ENCODE results near the gene EHMT2. TPM values are rescaled to one million over a fixed set of nuclear protein-coding genes. Genes with fewer than 3 reads are reported as not detected.
"Not testable (repeated sequence)": the region's sequence is repeated elsewhere in the genome, so short reads cannot be mapped to it uniquely, and the experiment has no call there.

The EHMT2 gene
- total and polyA plus RNA-seq, 7 donors = 6.8 to 20.8 (median 8.4) TPM

DNA sequence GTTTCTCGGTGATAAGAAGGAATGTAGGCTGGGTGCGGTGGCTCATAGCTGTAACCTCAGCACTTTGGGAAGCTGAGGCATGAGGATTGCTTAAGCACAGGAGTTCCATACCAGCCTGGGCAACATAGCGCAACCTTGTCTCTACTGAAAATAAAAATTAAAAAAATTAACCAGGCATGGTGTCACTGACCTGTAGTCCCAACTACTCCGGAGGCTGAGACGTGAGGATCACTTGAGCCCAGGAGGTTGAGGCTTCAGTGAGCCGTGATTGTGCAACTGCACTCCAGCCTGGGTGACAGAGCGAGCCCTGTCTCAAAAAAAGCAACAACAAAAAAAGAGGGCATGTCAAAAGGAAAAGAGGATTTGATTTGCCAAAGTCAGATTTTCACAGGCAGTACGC, 38.8 kb downstream of the EHMT2 start:
- TF ChIP-seq, protein P1, sequence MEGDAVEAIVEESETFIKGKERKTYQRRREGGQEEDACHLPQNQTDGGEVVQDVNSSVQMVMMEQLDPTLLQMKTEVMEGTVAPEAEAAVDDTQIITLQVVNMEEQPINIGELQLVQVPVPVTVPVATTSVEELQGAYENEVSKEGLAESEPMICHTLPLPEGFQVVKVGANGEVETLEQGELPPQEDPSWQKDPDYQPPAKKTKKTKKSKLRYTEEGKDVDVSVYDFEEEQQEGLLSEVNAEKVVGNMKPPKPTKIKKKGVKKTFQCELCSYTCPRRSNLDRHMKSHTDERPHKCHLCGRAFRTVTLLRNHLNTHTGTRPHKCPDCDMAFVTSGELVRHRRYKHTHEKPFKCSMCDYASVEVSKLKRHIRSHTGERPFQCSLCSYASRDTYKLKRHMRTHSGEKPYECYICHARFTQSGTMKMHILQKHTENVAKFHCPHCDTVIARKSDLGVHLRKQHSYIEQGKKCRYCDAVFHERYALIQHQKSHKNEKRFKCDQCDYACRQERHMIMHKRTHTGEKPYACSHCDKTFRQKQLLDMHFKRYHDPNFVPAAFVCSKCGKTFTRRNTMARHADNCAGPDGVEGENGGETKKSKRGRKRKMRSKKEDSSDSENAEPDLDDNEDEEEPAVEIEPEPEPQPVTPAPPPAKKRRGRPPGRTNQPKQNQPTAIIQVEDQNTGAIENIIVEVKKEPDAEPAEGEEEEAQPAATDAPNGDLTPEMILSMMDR (IDR thresholded peaks at IDR 0.05) = no peak
- Histone ChIP-seq H3K27me3 (ENCODE audit: insufficient read depth in 3 of 3, low read length in 2 of 3) (no peaks in the 10 kb centered on the region), H3K4me3 (no peak overlapping the region), H3K36me3 (ENCODE audit: insufficient read depth in 1 of 2, low read depth in 1 of 2) (peaks cover 5 to 46% of the 10 kb centered on the region in 2 donors), H3K4me1 (peaks cover 9% of the 10 kb centered on the region), H3K9me3 (no peaks in the 10 kb centered on the region), H3K27ac (no peak overlapping the region)
- 93 to 95% (median 94%) methylated on average over 8 of the region's 8 CpGs for WGBS, 3 donors
- ATAC-seq (no peak), DNase-seq (no peak)
- intact Hi-C loops (cut with DNase I) = no loop called here

DNA sequence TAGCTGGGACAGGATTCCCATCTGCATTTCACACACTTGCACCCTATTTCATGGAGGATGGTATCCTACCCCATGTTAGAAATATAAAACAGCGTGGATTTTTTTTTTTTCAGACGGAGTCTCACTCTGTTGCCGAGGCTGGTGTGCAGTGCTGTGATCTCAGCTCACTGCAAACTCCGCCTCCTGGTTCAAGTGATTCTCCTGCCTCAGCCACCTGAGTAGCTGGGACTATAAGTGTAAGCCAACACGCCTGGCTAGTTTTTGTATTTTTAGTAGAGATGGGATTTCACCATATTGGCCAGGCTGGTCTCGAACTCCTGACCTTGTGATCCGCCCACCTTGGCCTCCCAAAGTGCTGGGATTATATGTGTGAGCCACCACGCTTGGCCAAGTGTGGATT, 39.7 kb downstream of the EHMT2 start:
- H3K4me1 ChIP-seq; intact Hi-C loops (cut with DNase I); H3K4me3 ChIP-seq; H3K27me3 ChIP-seq (ENCODE audit: insufficient read depth in 3 of 3, low read length in 2 of 3); H3K9me3 ChIP-seq; H3K27ac ChIP-seq; ATAC-seq; DNase-seq: not testable (repeated sequence)
- H3K36me3 ChIP-seq (ENCODE audit: insufficient read depth in 1 of 2, low read depth in 1 of 2) = peaks cover 5 to 46% of the 10 kb centered on the region in 2 donors
- WGBS, 3 donors = 83 to 88% (median 84%) methylated on average over 8 of the region's 8 CpGs

DNA sequence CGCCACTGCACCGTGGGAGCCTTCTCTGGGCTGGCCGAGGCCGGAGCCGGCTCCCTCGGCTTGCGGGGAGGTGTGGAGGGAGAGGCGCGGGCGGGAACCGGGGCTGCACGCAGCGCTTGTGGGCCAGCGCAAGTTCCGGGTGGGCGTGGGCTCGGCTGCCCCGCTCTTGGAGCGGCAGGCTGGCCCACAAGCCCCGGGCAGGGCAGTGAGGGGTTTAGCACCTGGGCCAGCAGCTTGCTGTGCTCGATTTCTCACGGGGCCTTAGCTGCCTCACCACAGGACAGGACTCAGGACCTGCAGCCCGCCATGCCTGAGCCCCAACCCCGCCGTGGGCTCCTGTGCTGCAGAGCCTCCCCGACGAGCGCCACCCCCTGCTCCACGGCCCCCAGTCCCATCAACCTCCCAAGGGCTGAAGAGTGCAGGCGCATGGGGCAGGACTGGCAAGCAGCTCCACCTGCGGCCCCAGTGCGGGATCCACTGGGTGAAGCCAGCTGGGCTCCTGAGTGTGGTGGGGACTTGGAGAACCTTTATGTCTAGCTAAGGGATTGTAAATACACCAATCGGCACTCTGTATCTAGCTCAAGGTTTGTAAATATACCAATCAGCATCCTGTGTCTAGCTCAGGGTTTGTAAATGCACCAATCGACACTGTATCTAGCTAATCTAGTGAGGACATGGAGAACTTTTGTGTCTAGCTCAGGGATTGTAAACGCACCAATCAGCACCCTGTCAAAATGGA, 45.3 kb downstream of the EHMT2 start:
- H3K9me3 ChIP-seq; intact Hi-C loops (cut with DNase I); DNase-seq; H3K4me3 ChIP-seq; H3K27ac ChIP-seq; H3K27me3 ChIP-seq (ENCODE audit: insufficient read depth in 3 of 3, low read length in 2 of 3); ATAC-seq; H3K36me3 ChIP-seq (ENCODE audit: insufficient read depth in 1 of 2, low read depth in 1 of 2); H3K4me1 ChIP-seq: not testable (repeated sequence)
- 86 to 87% (median 86%) methylated on average over 28 to 35 of the region's 35 CpGs for WGBS, 3 donors

DNA sequence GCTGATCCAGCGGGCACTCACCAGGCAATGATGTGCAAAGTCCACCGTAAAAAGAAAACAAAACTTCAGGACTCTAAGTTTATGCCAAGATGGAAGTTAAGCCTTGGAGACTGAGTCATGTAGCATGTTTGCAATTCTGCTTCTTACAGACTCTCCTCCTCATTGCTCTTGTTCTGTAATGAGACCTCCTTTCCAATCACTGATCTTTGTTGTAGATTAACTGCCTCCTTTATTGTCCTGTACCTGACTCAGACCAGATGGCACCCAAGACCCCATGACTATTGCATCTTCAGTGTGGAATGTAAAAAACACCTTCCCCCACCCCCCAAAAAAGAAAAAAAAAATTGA, 46.0 kb downstream of the EHMT2 start:
- TF ChIP-seq, protein P1 (IDR thresholded peaks at IDR 0.05) = no peak
- Histone ChIP-seq H3K4me3 (no peak overlapping the region), H3K27me3 (ENCODE audit: insufficient read depth in 3 of 3, low read length in 2 of 3) (no peaks in the 10 kb centered on the region), H3K27ac (no peak overlapping the region), H3K4me1 (no peaks in the 10 kb centered on the region), H3K36me3 (ENCODE audit: insufficient read depth in 1 of 2, low read depth in 1 of 2) (peaks cover 0 to 2% of the 10 kb centered on the region in 2 donors), H3K9me3 (no peaks in the 10 kb centered on the region)
- ATAC-seq (no peak), DNase-seq (no peak)
- intact Hi-C loops (cut with DNase I) = no loop called here
- 68 to 88% (median 80%) methylated on average over 2 of the region's 2 CpGs for WGBS, 3 donors

DNA sequence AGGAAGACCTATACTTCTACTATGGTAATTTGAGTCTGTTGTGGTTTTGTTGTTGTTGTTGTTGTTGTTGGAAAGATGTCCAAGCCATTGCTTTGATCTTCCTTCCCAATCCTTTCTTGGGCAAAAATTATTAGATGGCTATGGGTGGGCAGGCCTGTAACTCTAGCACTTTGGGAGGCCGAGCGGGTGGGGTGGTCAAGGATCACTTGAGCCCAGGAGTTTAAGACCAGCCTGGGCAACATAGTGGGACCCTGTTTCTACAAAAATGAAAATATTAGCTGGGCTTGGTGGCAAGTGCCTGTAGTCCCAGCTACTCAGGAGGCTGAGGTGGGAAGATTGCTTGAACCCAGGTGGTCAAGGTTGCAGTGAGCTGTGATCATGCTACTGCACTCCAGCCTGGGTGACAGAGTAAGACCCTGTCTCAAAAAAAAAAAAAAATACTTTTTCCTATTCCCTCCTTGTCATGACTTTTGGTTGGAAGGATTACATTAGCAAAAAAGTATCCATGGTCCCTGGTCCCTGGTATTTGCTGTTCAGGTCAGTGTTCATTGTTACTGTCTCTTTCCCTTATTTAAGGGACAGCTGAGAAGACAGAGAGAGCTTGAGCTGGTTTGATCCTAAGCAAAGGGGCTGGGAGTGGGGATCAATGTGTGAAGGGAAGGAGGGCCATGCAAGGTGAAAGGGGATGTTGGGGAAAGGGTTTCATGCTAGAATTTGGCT, 46.6 kb downstream of the EHMT2 start:
- intact Hi-C loops (cut with DNase I) = no loop called here
- no peaks in the 10 kb centered on the region for H3K27me3 ChIP-seq (ENCODE audit: insufficient read depth in 3 of 3, low read length in 2 of 3)
- no peaks in the 10 kb centered on the region for H3K9me3 ChIP-seq
- no peak for ATAC-seq
- no peaks in the 10 kb centered on the region for H3K4me1 ChIP-seq
- 89 to 95% (median 90%) methylated on average over 2 of the region's 2 CpGs for WGBS, 3 donors
- DNase-seq = no peak
- H3K27ac ChIP-seq = no peak overlapping the region
- TF ChIP-seq, protein P1 (IDR thresholded peaks at IDR 0.05) = no peak
- H3K36me3 ChIP-seq (ENCODE audit: insufficient read depth in 1 of 2, low read depth in 1 of 2) = no peaks in the 10 kb centered on the region
- H3K4me3 ChIP-seq = no peak overlapping the region
